NAMALWA (cell line): Measurements from ENCODE around the gene TUSC2.

Experiments
- DNase-seq: peaks from one replicate; pipeline ENCODE4 v3.0.0-alpha.2; 2015; ENCODE audit warnings: low spot score

Gene TUSC2

DNA sequence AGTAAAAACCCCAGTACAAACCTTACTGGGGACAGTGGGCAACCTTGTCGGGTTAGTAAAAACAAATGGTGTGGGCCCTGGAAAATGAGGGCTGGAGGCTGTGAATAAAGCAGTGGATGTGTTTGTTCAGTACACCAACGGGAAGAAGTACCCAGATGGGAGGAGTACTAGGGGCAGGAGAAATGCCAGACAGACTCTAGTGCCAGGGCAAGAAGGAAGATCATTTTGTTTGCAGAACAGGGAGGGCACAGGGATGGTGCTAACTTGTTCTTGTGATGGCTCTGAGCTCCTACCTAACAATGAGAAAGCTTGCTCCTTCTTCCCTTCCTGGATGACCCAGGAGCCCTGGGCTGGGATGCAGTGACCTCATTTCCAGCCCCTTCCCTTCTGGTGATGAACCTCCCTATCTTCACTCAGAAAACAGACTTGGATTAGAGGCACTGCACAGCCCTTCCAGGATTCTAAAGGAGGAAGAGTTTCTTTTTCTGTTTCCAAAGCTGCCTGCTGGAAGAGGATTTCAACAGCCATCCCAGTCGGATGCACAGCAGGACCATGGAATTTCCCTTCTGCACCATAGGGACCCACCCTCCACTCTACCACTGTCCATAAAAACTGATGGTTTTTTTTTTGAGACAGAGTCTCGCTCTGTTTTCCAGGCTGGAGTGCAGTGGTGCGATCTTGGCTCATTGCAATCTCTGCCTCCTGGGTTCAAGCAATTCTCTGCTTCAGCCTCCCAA, 6.5 kb upstream of the TUSC2 start:
- DNase-seq, result no peak

DNA sequence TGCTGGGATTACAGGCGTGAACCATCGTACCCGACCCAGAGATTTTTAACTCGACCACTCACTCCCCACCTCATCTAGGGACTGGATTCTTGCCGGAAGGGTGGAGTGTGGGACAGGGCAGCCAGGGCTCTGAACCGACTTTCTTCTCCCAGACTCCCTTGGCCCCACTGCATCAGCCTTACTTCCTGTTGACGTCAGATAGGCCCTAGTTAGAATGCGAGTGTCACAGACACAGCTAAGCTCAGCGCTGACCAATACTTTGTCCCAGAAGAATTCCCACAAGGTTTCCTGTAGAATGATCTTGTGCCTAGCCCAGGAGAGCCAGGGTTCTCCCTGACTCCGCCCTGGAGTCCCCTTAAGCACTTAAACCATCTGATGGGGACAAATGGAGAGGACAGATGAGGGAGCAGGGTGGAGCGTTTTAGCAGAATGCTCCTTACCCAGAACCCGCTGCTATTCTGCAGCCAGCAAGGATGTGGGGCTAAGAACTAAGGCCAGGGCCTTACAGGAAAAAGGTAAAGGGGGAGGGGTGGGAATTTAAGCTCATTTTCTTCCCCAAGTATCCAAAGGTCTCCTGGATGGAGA, 5.8 kb upstream of the TUSC2 start:
- no peak for DNase-seq

DNA sequence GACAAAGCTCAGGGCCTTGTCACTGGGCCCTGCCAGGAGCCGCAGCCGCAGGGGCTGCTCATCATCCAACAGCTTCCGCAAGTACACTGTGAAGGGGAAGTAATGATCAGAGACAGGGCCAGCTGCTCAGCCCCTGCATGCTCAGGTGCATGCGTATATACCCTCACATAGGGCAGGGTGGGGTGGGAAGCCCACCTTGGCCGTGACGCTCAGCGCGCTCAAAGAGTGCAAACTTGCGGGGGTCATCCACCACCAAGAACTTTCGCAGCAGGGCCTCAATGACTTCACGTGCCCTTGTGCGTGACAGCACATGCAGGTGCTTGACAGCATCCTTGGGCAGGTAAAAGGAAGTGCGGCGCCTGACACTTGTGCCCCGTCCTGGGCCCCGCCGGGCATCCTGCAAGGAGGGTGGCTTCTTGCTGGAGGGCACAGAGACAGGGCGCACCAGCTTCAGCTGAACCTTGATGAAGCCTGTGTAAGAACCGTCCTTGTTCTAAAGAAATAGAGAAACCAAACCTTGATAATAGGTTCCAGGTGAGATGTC, 3.4 kb upstream of the TUSC2 start:
- no peak for DNase-seq

DNA sequence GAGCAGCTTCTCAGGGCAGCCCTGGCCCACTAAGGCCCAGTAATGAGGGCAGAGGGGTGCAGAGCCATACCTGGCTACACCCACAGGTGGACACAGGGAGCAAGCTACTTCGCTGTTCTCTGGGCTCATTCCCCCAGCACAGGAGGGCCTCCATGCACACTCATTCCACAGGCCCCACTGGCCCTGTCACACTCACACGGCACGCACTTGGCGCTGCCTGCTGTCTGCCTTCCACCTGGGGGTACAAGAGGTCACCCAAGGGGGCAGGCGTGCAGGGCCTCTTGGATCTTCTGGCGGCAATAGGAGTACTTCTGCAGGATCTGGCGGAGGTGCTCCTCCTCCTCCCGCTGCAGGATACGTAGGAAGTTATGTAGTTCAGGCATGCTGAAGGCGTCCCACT, 2.3 kb upstream of the TUSC2 start:
- no peak for DNase-seq

DNA sequence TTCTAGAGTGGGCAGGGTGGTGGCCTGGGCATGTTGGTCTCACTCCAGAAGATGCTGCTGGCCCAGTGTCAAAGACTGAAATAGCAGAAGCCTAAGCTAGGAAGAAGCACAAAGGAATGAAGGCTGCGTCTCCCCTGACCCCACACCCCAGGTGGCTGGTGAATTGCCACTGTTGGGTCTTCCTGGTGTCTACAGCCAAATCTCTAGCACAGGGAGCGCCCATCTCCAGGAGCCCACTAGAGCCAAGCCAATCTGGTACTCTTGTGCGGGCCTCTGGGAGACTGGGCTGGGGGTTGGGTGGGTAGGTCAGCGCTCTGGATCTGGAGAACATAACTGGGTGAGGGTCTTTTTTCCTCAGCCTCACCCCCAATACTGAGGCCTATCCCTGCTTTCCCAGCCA, 894 bp downstream of the TUSC2 start:
- no peak for DNase-seq

DNA sequence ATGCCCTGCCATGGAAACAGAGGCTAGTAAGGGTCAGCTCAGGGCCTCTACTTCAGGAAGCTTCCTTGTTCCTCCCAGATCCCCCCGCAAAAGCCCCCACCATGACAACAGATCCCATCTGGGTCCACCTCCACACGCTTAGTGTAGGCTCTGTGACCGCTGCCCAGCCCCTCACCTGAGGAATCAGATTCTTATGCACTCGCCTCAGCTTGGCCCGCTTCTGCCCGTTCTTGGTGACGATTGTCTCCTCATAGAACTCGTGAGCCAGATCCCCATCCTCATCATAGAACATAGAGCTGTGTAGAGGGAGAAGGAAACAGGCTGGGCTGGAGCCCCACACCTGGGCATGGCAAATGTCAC, 1.9 kb downstream of the TUSC2 start:
- no peak for DNase-seq

DNA sequence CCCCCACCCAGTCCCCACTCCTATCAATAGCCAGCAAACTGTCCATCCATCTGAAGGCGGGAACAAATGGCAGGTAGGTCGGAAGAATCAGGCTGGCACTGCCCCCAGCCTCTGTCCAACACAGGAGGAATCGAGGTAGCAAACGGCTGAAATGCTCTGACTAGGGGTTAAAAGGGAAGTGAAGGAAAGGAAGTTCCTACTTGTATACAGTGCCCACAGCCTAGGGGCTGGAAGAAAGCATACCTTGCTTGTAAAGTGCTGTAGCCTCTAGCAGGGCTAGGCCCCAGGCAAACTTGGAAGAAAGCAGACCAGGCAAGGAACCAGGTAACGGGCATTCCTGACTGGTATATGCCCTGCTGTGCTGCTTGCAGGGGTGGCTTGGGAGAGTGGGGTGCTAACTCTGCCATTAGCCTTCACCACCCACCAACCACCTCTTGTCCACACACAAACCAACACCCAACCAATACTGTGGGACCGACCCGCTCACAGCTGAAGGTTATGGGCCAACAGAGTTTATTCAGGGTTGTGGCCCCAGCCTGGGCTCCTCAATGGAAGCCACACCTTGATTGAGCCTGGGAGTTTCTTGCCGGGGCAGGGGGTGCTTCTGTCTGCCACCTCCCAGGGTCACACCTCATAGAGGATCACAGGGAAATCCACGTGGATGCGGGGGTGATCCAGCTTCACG, 2.4 kb downstream of the TUSC2 start:
- DNase-seq, result no peak

DNA sequence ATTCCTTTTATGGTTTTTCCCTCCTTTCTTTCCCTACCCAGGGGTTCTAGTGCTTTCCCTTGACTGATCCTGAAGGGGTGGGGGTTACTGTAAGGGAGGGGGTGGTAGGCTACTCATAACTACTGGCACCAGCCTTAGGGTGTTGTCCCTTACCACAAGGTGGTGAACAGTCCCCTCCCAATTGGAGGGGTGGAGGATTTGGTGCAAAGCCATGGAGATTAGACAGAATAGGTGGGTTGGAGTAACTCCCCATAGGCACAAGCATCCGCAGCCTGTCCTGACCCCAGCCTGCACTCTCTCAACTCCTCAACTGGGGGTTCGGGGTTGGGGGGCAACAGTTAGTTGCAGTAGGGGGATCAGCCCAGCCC, 2.9 kb downstream of the TUSC2 start:
- DNase-seq, result no peak

DNA sequence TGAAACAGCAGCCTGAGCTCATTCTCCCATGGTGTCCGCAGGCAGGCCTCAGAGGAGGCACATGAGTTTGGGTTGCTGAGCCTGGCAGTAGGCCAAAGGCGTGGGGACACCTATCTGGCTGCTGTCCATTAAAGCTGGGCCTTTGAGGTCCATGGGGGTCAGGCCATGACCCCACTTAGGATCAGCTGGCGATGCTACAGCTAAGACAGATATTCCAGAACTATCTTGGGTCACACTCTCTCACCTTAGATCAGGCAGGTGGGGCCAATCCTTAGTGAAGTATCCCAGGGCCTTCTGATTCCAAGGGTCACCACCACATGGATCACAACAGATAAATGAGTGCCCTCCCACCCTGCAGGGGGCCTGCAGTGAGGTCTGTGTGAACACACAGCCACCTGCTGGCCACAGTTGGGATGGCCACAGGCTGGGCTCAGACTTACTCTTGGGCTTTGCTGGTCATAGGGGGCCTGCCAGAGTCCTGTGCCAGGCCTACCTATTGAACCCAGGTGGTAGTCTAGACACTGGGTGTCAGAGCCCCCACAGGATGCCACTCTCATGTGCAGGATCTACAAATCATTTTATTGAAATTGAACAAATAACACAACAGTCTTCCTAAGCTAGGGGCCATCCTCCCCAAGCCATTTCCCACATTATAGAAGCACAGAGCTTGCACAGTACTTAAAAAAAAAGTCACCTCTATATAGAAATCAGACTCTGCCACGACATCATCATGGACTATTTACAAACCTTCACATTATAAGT, 3.5 kb downstream of the TUSC2 start:
- peak; percentile 74 for DNase-seq

DNA sequence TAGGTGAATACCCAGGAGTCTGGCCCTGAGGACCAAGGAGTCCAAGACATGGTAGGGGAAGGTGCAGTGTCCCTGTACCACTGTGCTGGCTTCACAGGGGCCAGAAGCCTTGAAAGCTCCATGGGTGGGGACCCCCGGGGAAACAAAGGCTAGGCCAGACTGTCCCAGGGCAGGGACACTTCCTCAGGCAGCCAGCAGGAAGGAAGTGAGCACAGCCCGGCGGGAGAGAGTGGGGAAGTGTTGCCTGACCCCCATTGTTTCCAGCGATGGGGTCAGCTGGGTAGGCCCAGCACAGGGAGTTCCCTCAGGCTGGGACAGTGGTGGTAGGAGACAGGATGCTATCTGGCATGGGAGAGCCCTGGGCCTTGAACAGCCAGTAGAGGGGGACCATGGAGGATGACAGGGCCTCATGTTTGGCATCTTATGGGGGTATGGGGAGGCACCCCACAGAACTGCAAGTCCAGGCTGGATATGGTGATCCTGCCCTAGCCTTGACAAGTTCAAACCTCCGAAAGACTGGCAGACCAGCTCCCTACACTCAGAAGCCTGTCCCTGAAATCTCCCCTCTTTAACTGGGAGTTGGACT, 4.3 kb downstream of the TUSC2 start:
- DNase-seq, result no peak

DNA sequence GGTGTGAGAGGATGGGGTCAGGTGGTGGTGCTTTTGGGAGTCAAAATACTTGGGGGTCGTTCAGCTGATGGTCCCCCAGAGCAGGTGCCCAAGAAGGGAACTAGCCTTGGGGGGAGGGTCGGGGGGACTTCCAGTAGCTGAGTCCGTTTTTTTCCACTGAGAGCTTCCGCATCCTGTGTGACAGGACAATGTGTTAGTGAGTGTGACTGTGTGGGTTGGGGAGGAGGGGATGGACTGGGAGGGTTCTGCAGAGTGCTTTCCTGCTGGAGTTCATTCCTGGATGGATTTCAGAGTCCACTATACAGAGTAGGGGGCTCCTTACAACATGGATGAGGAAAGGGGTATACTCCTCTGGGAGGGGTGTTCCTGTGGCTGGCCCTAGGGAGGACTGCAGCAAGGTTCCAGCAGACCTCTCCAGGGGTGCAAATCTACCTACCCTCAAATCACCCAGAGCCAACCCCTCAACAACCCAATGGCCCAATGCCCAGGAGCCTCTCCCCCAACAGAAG, 4.9 kb downstream of the TUSC2 start:
- DNase-seq, result no peak

DNA sequence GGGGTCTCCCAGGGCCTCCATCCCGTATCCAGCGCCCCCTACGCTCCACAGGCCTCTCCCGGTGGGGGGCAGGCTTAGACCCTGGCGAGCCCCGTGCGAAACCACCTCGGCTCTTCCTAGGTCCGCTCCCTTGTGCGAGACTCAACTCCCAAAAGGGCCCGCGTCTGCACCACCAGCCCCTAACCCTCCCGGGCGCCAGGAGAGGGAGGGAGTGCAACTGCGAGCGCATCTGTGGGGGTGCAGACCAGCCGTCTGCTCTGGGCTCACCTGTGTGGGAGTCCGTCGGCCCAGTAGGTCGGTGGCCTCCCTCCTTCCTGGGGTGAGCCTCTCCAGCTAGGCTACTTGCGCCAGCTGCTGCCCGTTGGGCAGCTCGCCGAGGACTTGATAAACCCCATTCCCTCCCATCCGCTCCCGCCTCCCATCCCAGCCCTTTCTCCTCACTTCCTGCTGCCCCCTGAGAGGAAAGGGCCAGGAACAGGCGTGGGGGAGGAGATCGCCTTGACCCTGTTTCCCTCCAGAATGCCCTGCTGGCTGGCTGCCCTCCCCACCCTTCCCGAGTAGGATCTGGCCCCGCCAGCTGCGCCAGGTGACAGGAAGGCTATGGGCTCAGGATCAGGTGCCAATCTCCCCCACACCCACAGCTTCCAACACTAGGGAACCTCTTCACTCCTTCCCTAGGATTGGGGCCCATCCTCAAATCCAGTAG, 5.5 kb downstream of the TUSC2 start, which contains the start of gene HYAL2:
Gene HYAL2 (minus strand): TSS at position 360 of the 706 bp plus-strand sequence. CDS start 2,256 bp downstream, outside the sequence.
- no peak for DNase-seq

DNA sequence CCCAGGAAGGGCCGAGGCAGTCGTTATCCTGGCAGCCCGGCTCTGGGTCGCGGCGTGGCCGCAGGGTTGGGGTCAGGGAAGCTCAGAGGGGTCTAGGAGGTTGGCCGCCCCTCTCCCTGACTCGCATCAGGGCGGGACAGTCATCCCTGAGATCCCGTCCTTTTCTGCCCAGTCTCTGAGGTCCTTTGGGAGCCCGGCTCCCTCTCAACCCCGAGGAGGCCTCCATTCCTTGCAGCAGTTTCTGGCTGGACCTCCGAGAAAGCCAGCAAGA, 6.0 kb downstream of the TUSC2 start:
- DNase-seq, result no peak

DNA sequence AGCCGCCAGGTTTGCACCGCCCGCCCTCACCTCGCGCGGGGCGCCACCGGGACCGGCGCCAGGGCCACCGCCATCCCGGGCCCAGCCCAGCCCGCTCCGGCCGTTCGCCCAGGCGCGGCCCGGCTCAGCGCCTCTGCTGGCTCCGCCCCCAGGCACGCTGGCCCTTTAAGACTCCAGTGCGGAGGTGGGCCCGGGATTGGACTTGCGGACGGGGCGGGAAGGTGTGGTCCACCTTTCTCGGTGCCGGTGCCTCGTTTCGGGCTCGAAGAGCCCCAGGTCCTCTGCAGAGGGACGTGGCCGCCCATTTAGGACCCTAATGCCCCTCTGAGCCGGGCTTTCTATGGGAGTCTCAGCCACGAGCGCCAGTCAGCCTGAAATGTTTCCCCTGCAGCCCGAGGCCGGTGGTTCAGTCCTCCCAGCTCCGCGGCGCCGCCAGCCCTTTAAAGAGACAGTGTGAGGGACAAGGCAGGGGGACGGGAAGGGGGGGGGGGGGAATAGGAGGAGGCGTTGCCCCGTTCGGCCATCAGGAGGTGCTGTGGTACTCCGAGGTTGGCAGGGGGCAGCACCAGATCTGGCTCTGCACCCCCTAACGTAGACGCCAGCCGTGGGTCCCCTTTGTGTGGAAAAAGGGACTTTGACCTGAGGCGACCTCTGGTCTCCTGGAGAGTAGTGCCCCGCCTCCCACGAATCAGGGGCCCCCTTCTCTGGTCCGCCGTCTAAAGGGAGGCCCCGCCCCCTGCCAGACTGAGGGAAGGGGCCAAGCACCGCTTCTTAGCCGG, 6.5 kb downstream of the TUSC2 start:
- peak; percentile 77 for DNase-seq

DNA sequence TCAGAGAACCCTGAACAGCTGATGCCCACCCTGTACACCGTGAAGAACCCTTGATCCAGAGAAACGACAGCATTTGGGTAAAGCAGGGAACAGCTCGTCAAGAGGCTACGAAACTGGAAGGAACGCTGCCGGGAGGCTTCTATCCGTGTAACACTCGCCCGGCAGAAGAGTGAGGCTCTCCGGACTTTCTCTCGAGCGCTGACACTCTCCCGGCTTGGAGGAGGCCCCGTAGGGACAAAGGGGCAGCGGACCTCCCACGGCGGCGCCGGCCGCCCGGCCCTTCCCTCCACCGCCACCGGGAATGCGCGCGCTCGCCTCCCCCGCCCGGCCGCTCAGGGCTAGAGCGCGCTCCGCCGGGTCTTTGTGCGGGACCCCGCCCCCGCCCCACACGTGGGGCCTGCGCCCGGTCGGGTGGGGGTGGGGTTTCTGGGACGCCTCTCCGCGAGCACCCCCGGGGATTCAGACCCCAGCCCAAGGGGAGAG, 7.1 kb downstream of the TUSC2 start:
- DNase-seq, result peak; percentile 35

DNA sequence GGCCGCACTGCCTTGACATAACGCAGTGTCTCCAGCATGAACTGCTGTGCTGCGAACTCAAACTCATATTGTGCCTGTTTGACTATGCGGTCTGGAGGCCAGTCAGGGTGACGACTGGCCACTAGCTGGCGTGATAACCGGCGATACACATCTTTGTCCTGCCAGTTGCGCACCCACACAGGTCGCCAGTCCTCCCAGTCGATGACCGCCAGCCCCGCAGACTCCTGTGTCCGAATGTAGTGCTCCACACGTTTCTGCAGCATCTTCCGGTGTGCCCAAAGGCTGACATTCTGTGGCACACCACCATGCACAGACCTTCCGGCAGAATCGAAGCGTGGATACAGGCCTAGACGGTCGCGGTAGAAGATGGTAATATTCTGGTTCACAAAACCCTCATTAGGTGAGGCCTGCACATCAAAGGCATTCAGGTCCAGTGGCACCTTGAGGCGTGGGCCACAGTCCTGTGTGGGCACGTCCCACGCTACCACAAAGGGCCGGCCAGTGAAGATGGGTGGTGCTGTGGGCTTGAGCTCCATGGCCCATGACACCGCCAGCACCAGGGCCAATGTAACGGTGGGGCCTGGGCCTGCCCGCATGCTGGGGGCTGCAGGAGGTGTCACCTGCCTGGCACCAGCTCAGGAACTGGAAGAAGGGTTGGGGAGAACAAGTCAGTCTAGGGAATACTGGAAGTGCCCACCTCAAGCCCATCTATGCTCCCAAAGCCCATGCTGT, 8.0 kb downstream of the TUSC2 start:
- DNase-seq, result no peak

DNA sequence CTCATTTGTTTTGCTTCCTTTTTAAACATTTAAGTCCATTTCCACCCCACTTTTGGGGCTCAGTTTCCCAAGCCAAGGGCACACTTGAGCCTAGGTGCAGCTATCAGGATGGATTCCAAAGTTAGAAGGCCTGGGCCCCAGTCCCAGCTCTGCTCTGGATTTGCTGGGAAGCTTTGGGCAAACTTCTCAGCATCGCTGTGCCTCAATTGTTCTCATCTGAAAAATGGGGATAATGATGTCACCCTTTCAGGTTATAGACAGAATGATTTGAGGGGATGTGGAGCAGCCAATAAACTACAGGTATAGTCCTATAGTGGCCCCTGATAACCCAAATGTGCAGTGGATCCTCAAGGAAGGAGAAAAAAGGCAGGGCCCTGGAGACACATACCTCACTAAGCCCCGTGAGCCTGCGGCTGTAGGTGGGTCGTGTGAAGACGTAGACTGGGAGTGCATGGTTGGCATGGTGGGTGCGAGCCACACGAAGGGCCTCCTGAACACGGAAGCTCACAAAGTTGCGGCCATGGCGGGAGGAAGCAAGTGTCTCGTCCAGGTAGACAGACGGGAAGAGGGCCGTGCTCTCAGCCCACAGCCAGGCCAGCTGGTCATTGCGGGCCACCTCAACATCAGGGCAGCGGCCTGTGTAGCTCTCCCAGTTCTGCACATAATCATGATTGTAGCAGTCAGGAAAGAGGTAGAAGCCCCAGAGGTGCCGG, 8.7 kb downstream of the TUSC2 start:
- DNase-seq, result no peak

DNA sequence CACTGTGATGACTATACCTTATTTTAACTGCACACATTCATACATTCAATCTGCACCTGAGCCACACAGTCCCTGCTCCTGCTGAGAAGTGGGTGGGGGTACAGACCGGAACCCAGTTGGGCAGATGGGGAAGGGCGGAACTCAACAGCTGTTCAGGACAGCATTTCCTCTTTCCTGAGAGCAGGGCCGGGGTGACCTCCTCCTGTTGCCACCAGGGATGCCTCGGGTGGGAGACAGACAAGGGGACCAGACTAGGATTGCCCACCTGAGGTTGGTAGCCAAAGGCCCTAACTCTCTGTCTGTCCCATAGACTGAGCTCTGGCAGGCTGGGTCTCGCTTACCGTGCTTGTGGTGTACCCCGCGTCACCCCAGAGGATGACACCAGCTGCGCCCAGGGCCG, 9.4 kb downstream of the TUSC2 start:
- DNase-seq, result no peak

DNA sequence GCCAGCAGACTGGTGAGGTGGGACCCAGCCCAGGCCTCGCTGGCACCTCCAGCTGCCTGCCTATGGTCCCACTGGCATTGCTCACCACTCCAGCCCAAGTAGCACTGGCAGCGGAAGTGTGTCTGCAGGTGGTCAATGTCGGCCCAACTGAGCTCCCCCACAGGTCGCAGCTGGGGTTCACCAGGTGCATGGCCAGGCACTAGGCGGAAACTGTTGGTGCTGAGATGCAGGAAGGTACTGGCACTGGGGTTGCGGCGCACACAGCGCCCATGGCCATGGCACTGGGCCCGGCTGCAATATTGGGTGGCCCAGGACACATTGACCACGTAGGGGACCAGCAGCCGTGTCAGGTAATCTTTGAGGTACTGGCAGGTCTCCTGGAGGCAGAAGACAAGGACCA, 9.9 kb downstream of the TUSC2 start:
- DNase-seq, result no peak
